OCI-LY1 (cell line): ENCODE measurements around the gene PNRC1.

ENCODE experiments used
- CTCF ChIP-seq: fragments of 200-600 bp; sonication (generic), shearing (Covaris generic); IDR thresholded peaks from 2 replicates; pipeline ENCODE4 v1.5.1; 2017; ENCODE audit warnings: mild to moderate bottlenecking, antibody characterized with exemption, low read length, moderate library complexity, mixed read lengths
- EZH2 ChIP-seq: fragments of 200-600 bp; sonication (generic), shearing (Covaris generic); IDR thresholded peaks from 2 replicates; pipeline ENCODE4 v1.8.0; 2017; ENCODE audit warnings: borderline replicate concordance, mixed run types, mild to moderate bottlenecking, antibody characterized with exemption, low read length, moderate library complexity, mixed read lengths

- TF ChIP-seq CTCF: no peak
- TF ChIP-seq EZH2: no peak
These were observed 45.1 kb upstream of the PNRC1 start for GRCh38 chr6:89035252-89036101.
